Ovary (tissue), 3 donors: ENCODE results near the gene VENTX.

Experiments
- EP300 ChIP-seq: sonication (generic); formaldehyde crosslinking; IDR thresholded peaks from one replicate; pipeline ENCODE4 v1.6.1; 2017; ENCODE audit warnings: antibody characterized with exemption
- POLR2A ChIP-seq: fragments of 450-650 bp; IDR thresholded peaks from one replicate; pipeline ENCODE4 v1.6.1; 2017; ENCODE audit warnings: antibody characterized with exemption, mild to moderate bottlenecking, moderate library complexity
- TF ChIP-seq, protein P1 (sequence below), 3 donors: fragments of 450-650 bp in 2 of 3; fragments of 200-600 bp in 1 of 3; IDR thresholded peaks; one replicate each; pipeline versions ENCODE4 v1.5.1 to v1.8.0; 2016 to 2022; ENCODE audit warnings: antibody characterized with exemption in 3 of 3, mild to moderate bottlenecking in 1 of 3
- donor health status: DM: no; HTN: no; CAD: no.

DNA sequence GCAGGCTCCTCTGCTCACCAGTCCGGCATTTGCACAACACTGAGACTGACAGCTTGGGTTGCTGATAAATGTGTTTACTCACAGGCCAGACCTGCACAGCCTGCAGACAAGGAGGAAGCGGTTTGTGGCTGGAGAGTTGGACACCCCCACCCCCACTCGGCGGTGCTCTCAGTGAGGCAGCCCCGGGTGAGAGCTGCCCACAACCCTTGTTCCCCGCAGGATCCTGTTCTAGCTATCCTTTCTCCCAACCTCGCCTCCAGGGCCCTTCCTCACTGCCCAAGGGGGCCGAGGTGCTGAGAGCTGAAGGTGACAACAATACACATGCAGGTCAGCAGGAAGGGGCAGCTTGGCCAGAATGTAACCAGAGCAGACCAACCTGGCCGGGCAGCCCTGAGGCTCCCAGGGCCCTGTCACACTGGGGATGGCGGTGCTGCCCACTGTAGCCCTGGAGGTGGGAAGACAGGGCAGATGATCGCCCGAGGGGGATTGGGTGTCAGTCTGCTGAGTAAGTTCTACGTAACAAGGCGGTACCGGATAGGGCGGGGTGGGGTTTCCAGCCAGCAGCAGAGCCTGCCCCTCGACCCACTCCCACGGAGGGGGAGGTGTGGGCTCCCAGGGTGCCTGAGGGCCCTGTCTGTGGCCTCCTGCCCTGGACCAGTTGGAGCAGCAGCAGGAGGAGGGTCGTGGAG lies 41.1 kb downstream of the VENTX start:
- TF ChIP-seq, protein P1, sequence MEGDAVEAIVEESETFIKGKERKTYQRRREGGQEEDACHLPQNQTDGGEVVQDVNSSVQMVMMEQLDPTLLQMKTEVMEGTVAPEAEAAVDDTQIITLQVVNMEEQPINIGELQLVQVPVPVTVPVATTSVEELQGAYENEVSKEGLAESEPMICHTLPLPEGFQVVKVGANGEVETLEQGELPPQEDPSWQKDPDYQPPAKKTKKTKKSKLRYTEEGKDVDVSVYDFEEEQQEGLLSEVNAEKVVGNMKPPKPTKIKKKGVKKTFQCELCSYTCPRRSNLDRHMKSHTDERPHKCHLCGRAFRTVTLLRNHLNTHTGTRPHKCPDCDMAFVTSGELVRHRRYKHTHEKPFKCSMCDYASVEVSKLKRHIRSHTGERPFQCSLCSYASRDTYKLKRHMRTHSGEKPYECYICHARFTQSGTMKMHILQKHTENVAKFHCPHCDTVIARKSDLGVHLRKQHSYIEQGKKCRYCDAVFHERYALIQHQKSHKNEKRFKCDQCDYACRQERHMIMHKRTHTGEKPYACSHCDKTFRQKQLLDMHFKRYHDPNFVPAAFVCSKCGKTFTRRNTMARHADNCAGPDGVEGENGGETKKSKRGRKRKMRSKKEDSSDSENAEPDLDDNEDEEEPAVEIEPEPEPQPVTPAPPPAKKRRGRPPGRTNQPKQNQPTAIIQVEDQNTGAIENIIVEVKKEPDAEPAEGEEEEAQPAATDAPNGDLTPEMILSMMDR (IDR thresholded peaks at IDR 0.05), result no peak
- TF ChIP-seq POLR2A (no peak), EP300 (no peak)
